ENCODE results near the gene ATXN10. TPM values are rescaled to one million over a fixed set of nuclear protein-coding genes. Genes with fewer than 3 reads are reported as not detected.

The ATXN10 gene
- total RNA-seq, 1 donor from 2014 or later: 125 TPM

- DNase-seq (peak; percentile 36), ATAC-seq (peak; percentile 15)
- Histone ChIP-seq H3K4me1 (peaks cover 3% of the 10 kb centered on the region), H3K9me3 (no peaks in the 10 kb centered on the region), H3K27me3 (peaks cover 4% of the 10 kb centered on the region), H3K27ac (no peak overlapping the region), H3K4me3 (no peak overlapping the region), H3K36me3 (no peaks in the 10 kb centered on the region)
- intact Hi-C loops (cut with DNase I): no loop called here
- TF ChIP-seq CTCF (IDR thresholded peaks at IDR 0.05): no peak
Observed at GRCh38 chr22:45628515-45628914, 43.1 kb upstream of the ATXN10 start.

GRCh38 chr22:45629469-45630089 is 42.1 kb upstream of the ATXN10 start:
- H3K4me1 ChIP-seq: peaks cover 3% of the 10 kb centered on the region
- DNase-seq: peak; percentile 58
- no peaks in the 10 kb centered on the region for H3K9me3 ChIP-seq
- H3K36me3 ChIP-seq: no peaks in the 10 kb centered on the region
- no peak overlapping the region for H3K27ac ChIP-seq
- TF ChIP-seq CTCF (IDR thresholded peaks at IDR 0.05): no peak
- H3K27me3 ChIP-seq: peaks cover 4% of the 10 kb centered on the region
- no peak overlapping the region for H3K4me3 ChIP-seq
- intact Hi-C loops (cut with DNase I): no loop called here
- ATAC-seq: peak; percentile 11

GRCh38 chr22:45630436-45630835 is 41.2 kb upstream of the ATXN10 start:
- intact Hi-C loops (cut with DNase I): no loop called here
- DNase-seq: peak; percentile 59

GRCh38 chr22:45631140-45631840 is 40.3 kb upstream of the ATXN10 start:
- TF ChIP-seq CTCF (IDR thresholded peaks at IDR 0.05): no peak
- H3K36me3 ChIP-seq: no peaks in the 10 kb centered on the region
- intact Hi-C loops (cut with DNase I): no loop called here
- no peaks in the 10 kb centered on the region for H3K9me3 ChIP-seq
- H3K27ac ChIP-seq: no peak overlapping the region
- no peak overlapping the region for H3K4me3 ChIP-seq
- H3K27me3 ChIP-seq: peaks cover 4% of the 10 kb centered on the region
- DNase-seq (peak; percentile 47), ATAC-seq (no peak)
- H3K4me1 ChIP-seq: no peaks in the 10 kb centered on the region

More at GRCh38 chr22:45630436-45630835, 41.2 kb upstream of the ATXN10 start:
- H3K27ac ChIP-seq: no peak overlapping the region
- no peaks in the 10 kb centered on the region for H3K9me3 ChIP-seq
- ATAC-seq: no peak
- peaks cover 4% of the 10 kb centered on the region for H3K27me3 ChIP-seq
- H3K36me3 ChIP-seq: no peaks in the 10 kb centered on the region
- H3K4me3 ChIP-seq: no peak overlapping the region
- H3K4me1 ChIP-seq: no peaks in the 10 kb centered on the region
- TF ChIP-seq CTCF (IDR thresholded peaks at IDR 0.05): no peak

- no peak for TF ChIP-seq CTCF (IDR thresholded peaks at IDR 0.05)
- no peaks in the 10 kb centered on the region for H3K9me3 ChIP-seq
- no peak for ATAC-seq
- no peak for DNase-seq
- peaks cover 4% of the 10 kb centered on the region for H3K27me3 ChIP-seq
- no peak overlapping the region for H3K27ac ChIP-seq
- intact Hi-C loops (cut with DNase I): no loop called here
- H3K36me3 ChIP-seq: no peaks in the 10 kb centered on the region
- H3K4me3 ChIP-seq: no peak overlapping the region
- no peaks in the 10 kb centered on the region for H3K4me1 ChIP-seq
Observed at GRCh38 chr22:45631841-45632238, 39.8 kb upstream of the ATXN10 start.
